ENCODE measurements around the gene ANXA11.

GRCh38 chr10:80166581-80167470, 38.5 kb downstream of the ANXA11 start:
- TF ChIP-seq CTCF (conservative IDR thresholded peaks at IDR 0.05; ENCODE audit: low read depth in 2 of 2) (no peak), EZH2phosphoT487 (IDR thresholded peaks at IDR 0.05; ENCODE audit: unreplicated experiment) (no peak), EZH2 (IDR thresholded peaks at IDR 0.05; ENCODE audit: low read depth, unreplicated experiment) (no peak), POLR2AphosphoS5 (IDR thresholded peaks at IDR 0.05; ENCODE audit: low read depth) (no peak), CREB1 (CRISPR knock-in tag; IDR thresholded peaks at IDR 0.05; ENCODE audit: low read depth) (no peak)
- TF ChIP-seq, protein P1, sequence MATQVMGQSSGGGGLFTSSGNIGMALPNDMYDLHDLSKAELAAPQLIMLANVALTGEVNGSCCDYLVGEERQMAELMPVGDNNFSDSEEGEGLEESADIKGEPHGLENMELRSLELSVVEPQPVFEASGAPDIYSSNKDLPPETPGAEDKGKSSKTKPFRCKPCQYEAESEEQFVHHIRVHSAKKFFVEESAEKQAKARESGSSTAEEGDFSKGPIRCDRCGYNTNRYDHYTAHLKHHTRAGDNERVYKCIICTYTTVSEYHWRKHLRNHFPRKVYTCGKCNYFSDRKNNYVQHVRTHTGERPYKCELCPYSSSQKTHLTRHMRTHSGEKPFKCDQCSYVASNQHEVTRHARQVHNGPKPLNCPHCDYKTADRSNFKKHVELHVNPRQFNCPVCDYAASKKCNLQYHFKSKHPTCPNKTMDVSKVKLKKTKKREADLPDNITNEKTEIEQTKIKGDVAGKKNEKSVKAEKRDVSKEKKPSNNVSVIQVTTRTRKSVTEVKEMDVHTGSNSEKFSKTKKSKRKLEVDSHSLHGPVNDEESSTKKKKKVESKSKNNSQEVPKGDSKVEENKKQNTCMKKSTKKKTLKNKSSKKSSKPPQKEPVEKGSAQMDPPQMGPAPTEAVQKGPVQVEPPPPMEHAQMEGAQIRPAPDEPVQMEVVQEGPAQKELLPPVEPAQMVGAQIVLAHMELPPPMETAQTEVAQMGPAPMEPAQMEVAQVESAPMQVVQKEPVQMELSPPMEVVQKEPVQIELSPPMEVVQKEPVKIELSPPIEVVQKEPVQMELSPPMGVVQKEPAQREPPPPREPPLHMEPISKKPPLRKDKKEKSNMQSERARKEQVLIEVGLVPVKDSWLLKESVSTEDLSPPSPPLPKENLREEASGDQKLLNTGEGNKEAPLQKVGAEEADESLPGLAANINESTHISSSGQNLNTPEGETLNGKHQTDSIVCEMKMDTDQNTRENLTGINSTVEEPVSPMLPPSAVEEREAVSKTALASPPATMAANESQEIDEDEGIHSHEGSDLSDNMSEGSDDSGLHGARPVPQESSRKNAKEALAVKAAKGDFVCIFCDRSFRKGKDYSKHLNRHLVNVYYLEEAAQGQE (IDR thresholded peaks at IDR 0.05; ENCODE audit: unreplicated experiment) = no peak

All from GM23338 (cell line).